HG03175 (cell line): ENCODE results near the gene KIAA1328.
"Not testable (repeated sequence)": the region's sequence is repeated elsewhere in the genome, so short reads cannot be mapped to it uniquely, and the experiment has no call there.

Source experiments
- ATAC-seq: cut with Tn5 transposase; IDR thresholded peaks from one replicate; pipeline ENCODE4 v1.9.1; 2021; ENCODE audit warnings: mild to moderate bottlenecking, moderate library complexity; ENCODE audit not compliant: unreplicated experiment

Gene KIAA1328

GRCh38 chr18:36821681-36822080, 7.2 kb upstream of the KIAA1328 start:
- no peak for ATAC-seq

- no peak for ATAC-seq
These were observed 3.4 kb upstream of the KIAA1328 start for GRCh38 chr18:36825526-36825925.

DNA sequence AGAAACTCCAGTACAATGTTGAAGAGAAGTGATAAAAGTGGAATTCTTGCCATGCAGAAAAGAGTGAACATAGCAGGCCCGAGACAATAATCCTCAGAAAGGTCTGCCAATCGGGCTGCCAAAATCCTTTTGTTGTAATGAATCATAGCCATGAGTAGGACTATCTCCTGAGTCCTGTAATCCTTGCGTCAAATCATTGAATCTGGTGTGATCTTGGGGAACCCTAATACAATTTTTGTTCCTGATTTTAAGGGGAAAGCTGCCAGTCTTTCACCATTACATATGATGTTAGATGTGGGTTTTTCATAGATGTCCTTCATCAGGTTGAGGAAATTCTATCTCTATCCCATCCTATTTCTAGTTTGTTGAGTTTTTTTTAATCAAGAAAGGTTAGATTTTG, 2.4 kb upstream of the KIAA1328 start:
- ATAC-seq, result no peak

GRCh38 chr18:36828157-36828629, 734 bp upstream of the KIAA1328 start:
- peak; percentile 3 for ATAC-seq

GRCh38 chr18:36829362-36830157, 633 bp downstream of the KIAA1328 start:
- no peak for ATAC-seq

- no peak for ATAC-seq
These were observed 1.2 kb downstream of the KIAA1328 start for GRCh38 chr18:36830158-36830495.

- ATAC-seq, result no peak
These were observed 2.2 kb downstream of the KIAA1328 start for GRCh38 chr18:36831139-36831538.

DNA sequence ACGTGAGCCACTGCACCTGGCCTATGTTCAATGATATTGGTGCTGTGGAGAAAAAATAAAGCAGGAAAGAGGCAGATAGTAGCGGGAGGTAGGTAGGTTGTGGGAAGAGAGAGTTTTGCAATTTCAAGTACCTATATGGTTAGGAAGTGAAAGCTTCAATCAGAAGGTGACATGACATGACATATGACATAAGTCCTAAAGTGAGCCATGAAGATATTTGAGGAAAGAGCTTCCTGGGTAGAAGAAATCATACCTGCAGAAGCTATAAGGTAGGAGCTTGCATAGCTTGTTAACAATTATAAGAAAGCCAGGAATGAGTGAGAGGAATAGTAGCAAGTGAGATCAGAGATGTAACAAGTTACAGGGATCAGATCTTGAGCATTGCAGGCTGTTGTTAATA, 4.2 kb downstream of the KIAA1328 start:
- ATAC-seq, result no peak

- ATAC-seq, result no peak
These were observed 7.0 kb downstream of the KIAA1328 start for GRCh38 chr18:36835927-36836326.

GRCh38 chr18:36839835-36840234, 10.9 kb downstream of the KIAA1328 start:
- ATAC-seq, result no peak

DNA sequence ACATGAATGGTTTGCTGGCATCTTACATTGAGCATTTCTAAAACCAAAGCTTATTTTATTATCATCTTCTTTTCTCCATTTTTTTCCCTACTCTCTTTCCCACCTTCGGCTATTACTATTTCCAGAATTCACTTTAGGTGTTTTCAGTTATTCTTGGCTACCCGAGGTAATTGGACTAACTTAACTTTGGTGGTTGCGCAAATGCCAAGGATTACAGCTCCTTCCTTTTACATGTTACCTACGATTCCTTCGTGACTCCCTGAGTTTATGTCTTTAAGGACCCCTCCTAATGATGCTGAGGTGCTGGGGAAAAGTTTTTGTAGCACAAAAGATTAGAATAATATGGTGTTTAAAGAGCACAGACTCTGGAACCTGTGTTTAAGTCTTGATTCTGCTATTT, 14.3 kb downstream of the KIAA1328 start:
- no peak for ATAC-seq

- no peak for ATAC-seq
These were observed 14.9 kb downstream of the KIAA1328 start for GRCh38 chr18:36843784-36844183.

DNA sequence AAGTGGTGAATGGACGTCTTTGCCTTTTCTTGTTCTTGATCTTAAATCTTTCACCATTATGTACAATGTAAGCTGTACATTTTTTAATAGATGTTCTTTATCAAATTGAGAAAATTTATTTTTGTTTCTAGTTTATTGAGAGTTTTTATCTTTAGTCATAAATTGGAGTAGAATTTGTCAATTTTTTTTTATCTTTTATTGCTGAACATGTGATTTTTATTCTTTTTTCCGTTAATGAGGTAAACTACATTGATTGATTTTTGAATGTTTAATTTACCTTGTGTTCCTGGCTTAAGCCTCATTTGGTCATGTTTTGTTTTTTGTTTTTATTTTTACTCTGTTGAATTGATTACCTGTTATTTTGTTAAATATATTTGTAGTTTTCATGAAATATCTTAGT, 19.7 kb downstream of the KIAA1328 start:
- no peak for ATAC-seq

- ATAC-seq, result no peak
These were observed 20.5 kb downstream of the KIAA1328 start for GRCh38 chr18:36849288-36850006.

DNA sequence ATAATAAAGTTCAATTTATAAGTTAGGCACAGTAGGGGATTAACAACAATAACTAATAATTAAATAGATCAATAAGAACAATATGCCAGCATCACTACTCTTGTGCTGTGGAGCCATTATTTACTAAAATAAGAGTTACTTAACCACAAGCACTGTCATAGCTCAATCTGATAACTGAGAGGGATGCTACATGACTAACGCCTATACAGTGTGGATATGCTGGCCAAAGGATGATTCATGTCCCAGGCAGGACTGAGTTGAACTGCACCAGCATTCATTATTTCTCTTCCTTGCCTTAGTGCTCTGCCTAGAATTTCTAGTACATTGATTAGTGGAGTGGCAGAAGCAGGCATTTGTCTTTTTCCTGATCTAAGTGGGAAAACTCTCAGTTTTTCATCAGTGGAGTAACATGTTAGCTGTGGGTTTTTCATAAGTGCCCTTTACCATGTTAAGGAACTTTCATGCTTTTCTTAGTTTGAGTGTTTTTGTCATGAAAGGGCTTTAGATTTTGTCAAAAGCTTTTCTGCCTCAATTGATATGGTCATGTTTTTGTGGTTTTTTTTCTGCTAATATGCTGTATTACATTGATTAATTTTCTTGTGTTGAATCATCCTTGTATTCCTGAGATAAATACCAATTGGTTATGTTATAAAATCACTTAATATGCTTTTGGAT, 21.7 kb downstream of the KIAA1328 start:
- ATAC-seq, result no peak

GRCh38 chr18:36851202-36851590, 22.3 kb downstream of the KIAA1328 start:
- no peak for ATAC-seq

DNA sequence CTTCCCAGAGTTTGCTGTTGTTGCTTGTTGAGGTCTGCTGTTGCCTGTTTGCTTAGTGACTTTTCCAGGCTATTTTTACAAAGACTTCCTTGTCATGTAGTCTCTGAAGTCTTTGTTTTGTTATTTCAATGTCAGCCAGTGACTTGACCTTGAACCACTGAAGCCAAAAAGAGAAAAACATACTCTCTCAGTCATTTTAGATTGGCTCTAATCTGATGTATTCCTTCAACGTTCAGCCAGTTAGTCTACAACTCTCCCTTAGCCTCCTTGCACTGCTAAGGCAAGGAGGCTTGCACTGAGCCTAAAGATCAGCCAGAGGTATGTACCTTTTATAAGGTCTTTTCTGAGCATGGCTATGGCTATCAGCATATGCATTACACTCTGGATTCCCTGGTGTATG, 27.9 kb downstream of the KIAA1328 start:
- no peak for ATAC-seq

DNA sequence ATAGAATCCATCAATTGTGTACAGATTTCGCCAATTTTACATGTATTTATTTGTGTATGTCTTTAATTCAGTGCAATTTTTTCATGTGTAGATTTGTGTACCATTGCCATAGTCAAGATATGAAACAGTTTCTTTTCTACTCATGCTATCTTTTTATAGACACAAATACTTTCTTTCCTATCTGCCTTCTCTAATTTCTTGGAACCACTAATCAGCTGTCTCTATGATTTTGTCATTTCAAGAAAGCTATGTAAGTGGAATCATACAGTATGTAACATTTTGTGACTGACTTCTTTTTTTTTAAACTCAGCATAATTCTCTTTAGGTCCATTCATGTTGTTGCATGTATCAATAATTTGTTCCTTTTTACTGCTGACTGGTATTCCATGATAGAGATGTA, 33.3 kb downstream of the KIAA1328 start:
- no peak for ATAC-seq

- ATAC-seq, result no peak
These were observed 38.1 kb downstream of the KIAA1328 start for GRCh38 chr18:36867056-36867455.

GRCh38 chr18:36871801-36872200, 42.9 kb downstream of the KIAA1328 start:
- no peak for ATAC-seq

- ATAC-seq, result no peak
These were observed 43.4 kb downstream of the KIAA1328 start for GRCh38 chr18:36872329-36872728.

- not testable (repeated sequence) for ATAC-seq
These were observed 44.9 kb downstream of the KIAA1328 start for GRCh38 chr18:36873826-36874225.
